Measurements from ENCODE around the gene ZNF385A.

DNA sequence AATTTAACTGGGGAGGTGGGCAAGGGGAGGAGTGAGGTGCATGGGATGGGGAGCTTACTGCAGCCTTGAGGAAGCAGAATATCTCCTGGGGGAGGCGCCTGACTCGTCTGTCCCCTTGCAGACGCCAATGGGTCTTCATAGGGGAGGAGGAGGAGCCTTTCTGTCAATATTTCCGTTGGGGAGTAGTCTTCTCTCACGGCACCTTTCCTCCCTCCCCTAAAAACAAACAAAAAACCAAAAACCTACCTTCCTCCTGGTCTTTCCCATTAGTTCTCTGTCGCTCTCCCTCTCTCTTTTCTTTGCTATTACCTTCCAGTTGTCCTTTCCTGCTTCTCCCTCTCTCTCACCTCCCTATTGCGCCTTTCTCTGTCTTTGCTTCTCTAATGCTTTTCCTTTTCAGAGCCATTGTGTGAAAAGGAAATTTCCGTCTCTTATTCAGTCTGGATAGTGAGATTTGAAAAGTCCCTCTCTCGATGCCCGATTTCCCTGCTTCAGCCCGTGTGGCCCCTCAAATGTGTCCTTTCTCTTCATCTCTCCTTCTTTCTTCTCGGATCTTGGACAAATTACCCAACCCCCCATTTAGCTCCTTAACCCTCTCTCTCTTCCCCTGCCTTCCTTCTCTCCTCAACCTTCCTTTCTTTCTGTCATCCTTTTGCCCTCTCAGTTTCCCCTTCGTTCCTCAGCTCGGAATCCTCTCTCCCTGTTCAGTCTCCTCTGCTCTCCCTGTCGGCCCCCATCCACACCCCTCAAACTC is 26.2 kb downstream of the ZNF385A start:
- TF ChIP-seq EGR1 (IDR thresholded peaks at IDR 0.05; ENCODE audit: borderline replicate concordance, low read depth, low read length) (no peak), KDM1A (IDR thresholded peaks at IDR 0.05; ENCODE audit: borderline replicate concordance, low read length) (no peak), TAF1 (IDR thresholded peaks at IDR 0.05; ENCODE audit: low read depth, low read length) (no peak), FOSL1 (IDR thresholded peaks at IDR 0.05; ENCODE audit: insufficient read depth, low read depth, low read length) (no peak), RNF2 (IDR thresholded peaks at IDR 0.05; ENCODE audit: borderline replicate concordance, low read depth, low read length, missing control alignments, poor library complexity, severe bottlenecking) (no peak), BRCA1 (IDR thresholded peaks at IDR 0.05; ENCODE audit: low read depth, low read length) (no peak), SUZ12 (IDR thresholded peaks at IDR 0.05; ENCODE audit: low read length) (no peak), JUN (IDR thresholded peaks at IDR 0.05; ENCODE audit: low read depth, low read length) (no peak), YY1 (IDR thresholded peaks at IDR 0.05; ENCODE audit: low read depth, low read length) (no peak), CBX8 (IDR thresholded peaks at IDR 0.05; ENCODE audit: borderline replicate concordance, low read depth, low read length) (no peak)
- TF ChIP-seq, protein P1, sequence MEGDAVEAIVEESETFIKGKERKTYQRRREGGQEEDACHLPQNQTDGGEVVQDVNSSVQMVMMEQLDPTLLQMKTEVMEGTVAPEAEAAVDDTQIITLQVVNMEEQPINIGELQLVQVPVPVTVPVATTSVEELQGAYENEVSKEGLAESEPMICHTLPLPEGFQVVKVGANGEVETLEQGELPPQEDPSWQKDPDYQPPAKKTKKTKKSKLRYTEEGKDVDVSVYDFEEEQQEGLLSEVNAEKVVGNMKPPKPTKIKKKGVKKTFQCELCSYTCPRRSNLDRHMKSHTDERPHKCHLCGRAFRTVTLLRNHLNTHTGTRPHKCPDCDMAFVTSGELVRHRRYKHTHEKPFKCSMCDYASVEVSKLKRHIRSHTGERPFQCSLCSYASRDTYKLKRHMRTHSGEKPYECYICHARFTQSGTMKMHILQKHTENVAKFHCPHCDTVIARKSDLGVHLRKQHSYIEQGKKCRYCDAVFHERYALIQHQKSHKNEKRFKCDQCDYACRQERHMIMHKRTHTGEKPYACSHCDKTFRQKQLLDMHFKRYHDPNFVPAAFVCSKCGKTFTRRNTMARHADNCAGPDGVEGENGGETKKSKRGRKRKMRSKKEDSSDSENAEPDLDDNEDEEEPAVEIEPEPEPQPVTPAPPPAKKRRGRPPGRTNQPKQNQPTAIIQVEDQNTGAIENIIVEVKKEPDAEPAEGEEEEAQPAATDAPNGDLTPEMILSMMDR (IDR thresholded peaks at IDR 0.05; ENCODE audit: control extremely low read depth in 1 of 3, insufficient read depth in 1 of 3, low read depth in 1 of 3, low read length in 3 of 3): no peak
